ENCODE data around the gene CH25H.

The CH25H gene

GRCh38 chr10:89202033-89202425 is 5.1 kb downstream of the CH25H start:
- TF ChIP-seq, protein P1, sequence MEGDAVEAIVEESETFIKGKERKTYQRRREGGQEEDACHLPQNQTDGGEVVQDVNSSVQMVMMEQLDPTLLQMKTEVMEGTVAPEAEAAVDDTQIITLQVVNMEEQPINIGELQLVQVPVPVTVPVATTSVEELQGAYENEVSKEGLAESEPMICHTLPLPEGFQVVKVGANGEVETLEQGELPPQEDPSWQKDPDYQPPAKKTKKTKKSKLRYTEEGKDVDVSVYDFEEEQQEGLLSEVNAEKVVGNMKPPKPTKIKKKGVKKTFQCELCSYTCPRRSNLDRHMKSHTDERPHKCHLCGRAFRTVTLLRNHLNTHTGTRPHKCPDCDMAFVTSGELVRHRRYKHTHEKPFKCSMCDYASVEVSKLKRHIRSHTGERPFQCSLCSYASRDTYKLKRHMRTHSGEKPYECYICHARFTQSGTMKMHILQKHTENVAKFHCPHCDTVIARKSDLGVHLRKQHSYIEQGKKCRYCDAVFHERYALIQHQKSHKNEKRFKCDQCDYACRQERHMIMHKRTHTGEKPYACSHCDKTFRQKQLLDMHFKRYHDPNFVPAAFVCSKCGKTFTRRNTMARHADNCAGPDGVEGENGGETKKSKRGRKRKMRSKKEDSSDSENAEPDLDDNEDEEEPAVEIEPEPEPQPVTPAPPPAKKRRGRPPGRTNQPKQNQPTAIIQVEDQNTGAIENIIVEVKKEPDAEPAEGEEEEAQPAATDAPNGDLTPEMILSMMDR (IDR thresholded peaks at IDR 0.05): no peak

- TF ChIP-seq, protein P1 (IDR thresholded peaks at IDR 0.05): no peak
Measured at GRCh38 chr10:89201345-89202032, 5.6 kb downstream of the CH25H start.

DNA sequence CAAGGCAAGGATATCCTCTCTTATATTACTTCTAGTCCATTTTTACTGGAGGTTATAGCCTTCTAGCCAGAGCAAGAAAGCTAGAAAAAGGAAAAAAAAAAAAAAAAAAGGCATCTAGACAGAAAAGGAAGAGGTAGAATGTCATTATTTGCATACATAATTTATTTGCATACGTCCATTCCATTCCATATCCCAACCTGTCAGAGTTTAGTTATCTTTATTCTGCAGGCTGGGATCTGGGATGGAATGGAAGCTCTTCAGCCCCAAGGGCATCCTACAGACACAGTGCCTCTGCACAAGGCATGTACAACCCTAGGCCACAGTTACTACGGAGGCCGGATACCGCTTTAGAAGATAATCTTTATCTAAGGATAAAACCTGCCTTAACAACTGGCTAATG is 9.6 kb downstream of the CH25H start:
- TF ChIP-seq, protein P1 (IDR thresholded peaks at IDR 0.05): no peak

DNA sequence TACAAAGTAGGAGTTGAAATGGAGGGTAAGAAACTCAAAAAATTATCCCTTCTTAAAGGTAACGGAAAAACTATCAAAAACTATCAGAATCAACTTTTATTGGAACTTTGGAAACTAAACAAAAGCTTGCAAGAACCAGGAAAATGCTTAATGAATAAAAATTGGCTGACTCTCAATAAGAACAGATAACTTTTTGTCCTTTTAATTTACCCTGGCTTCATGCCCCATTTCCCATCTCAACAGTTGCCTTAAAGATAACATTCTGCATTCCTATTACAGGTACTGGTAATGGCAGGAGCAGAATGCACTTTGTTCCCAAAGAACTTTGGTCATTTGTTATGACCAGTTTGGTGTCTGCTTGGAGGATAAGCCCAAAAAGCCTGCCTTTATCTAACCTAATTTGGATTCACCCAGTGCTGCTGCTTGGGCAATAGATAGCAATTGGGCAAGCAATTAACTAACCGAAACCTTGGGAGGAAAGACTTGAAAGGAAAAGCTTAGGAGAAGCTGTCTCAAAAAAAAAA is 17.8 kb downstream of the CH25H start:
- TF ChIP-seq, protein P1 (IDR thresholded peaks at IDR 0.05): no peak

- TF ChIP-seq, protein P1 (IDR thresholded peaks at IDR 0.05): no peak
Measured at GRCh38 chr10:89185658-89186057, 21.5 kb downstream of the CH25H start.

GRCh38 chr10:89184638-89185037 is 22.5 kb downstream of the CH25H start:
- TF ChIP-seq, protein P1 (IDR thresholded peaks at IDR 0.05): no peak

GRCh38 chr10:89183571-89183970 is 23.5 kb downstream of the CH25H start:
- TF ChIP-seq, protein P1 (IDR thresholded peaks at IDR 0.05): no peak

All from LNCAP (cell line).